ENCODE measurements around the gene PDE6H.

PDE6H gene

DNA sequence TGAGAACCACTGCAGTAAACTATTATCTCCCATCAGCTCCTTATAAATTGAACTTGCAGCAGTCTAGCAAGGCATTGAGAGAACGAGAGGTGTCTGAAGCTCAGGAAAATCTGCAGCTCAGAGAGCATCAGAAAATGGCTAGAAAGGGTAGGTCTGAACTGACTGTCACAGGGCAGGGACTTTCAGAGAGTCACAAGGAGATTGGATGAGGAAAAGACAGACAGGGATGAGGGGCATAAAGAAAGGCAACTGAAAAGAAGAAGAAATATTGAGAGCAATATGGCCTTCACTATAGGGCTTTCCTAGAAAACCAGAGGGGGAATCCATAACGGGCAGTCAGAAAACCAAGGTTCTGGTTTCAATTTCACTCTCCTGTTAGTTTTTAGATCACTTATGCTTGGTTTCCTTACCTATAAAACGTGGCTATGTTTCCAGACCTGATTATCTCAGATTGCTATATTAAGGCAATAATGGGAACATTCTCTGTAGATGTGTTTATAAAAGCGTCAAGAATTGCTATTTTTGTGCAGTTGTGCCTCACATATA is 40.9 kb downstream of the PDE6H start:
- H3K27me3 ChIP-seq (replicated peaks; ENCODE audit: control insufficient read depth, insufficient read depth, low read length): no peaks in the 10 kb centered on the region
- TF ChIP-seq, protein P1, sequence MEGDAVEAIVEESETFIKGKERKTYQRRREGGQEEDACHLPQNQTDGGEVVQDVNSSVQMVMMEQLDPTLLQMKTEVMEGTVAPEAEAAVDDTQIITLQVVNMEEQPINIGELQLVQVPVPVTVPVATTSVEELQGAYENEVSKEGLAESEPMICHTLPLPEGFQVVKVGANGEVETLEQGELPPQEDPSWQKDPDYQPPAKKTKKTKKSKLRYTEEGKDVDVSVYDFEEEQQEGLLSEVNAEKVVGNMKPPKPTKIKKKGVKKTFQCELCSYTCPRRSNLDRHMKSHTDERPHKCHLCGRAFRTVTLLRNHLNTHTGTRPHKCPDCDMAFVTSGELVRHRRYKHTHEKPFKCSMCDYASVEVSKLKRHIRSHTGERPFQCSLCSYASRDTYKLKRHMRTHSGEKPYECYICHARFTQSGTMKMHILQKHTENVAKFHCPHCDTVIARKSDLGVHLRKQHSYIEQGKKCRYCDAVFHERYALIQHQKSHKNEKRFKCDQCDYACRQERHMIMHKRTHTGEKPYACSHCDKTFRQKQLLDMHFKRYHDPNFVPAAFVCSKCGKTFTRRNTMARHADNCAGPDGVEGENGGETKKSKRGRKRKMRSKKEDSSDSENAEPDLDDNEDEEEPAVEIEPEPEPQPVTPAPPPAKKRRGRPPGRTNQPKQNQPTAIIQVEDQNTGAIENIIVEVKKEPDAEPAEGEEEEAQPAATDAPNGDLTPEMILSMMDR (IDR thresholded peaks at IDR 0.05; ENCODE audit: insufficient read depth, low read length, poor library complexity, severe bottlenecking): no peak
- no peak overlapping the region for H3K4me3 ChIP-seq (replicated peaks; ENCODE audit: low read depth, low read length)
- no peak for DNase-seq (ENCODE audit: extremely low read depth, insufficient read length)
- H3K36me3 ChIP-seq (ENCODE audit: control insufficient read depth, insufficient read depth, low read length): no peaks in the 10 kb centered on the region

DNA sequence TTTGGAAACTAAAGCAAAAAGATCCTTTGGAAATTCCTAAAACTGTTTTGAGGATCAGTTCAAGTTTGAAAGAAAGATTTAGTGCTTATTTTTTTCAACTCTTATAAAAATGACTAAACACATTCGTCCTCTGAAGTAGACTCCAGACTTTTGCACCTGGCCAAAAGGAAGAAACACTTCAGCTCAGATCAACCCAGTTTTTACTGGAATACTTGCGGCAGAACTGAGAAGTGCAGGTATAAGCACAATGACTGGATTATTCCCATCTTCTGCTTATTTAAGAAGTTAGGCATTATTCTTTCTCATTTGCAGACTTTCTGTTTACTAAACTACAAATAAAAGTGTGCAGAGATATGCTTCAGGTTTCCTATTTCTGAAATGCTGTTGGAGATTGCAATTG is 41.9 kb downstream of the PDE6H start:
- Histone ChIP-seq H3K27me3 (replicated peaks; ENCODE audit: control insufficient read depth, insufficient read depth, low read length) (no peaks in the 10 kb centered on the region), H3K36me3 (ENCODE audit: control insufficient read depth, insufficient read depth, low read length) (no peaks in the 10 kb centered on the region), H3K4me3 (replicated peaks; ENCODE audit: low read depth, low read length) (no peak overlapping the region)
- no peak for DNase-seq (ENCODE audit: extremely low read depth, insufficient read length)
- TF ChIP-seq, protein P1 (IDR thresholded peaks at IDR 0.05; ENCODE audit: insufficient read depth, low read length, poor library complexity, severe bottlenecking): no peak

DNA sequence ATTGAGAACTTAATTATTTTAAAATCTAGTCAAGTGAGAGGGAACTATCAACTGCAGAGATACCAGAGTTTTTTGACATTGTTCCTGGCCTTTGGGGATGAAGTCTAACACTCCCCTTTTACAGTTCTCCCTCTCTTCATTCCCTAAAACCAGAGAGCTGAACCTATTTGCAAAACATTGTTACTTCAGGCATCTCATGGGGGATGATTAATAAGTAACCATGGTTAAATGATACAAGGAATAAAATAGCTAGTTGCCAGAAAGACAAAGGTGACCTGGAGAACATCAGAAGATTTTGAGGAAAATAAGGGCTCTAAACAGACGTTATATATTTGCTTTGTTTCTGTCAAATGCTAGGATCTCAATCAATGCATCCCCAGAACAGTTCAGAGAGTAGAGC is 42.3 kb downstream of the PDE6H start:
- Histone ChIP-seq H3K27me3 (replicated peaks; ENCODE audit: control insufficient read depth, insufficient read depth, low read length) (no peaks in the 10 kb centered on the region), H3K4me3 (replicated peaks; ENCODE audit: low read depth, low read length) (no peak overlapping the region), H3K36me3 (ENCODE audit: control insufficient read depth, insufficient read depth, low read length) (no peaks in the 10 kb centered on the region)
- TF ChIP-seq, protein P1 (IDR thresholded peaks at IDR 0.05; ENCODE audit: insufficient read depth, low read length, poor library complexity, severe bottlenecking): no peak
- DNase-seq (ENCODE audit: extremely low read depth, insufficient read length): no peak

DNA sequence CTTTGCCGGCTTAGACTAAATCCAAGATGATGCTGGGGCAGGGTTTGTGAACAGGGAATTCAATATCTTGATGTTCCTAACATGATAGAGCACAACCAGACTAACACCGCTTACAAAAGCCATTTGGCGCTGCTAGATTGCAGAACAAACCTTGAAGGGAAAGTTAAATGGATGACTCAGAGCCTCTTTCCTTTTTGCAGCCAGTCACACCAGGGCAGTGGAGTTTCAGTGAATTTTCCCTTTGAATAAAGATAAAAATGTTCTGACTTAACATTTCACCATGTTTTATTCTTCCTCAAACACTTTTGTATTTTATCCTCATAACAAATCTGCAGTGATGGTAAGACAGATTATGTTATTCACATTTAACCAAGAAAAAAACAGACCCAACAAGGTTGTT is 47.3 kb downstream of the PDE6H start:
- Histone ChIP-seq H3K27me3 (replicated peaks; ENCODE audit: control insufficient read depth, insufficient read depth, low read length) (no peaks in the 10 kb centered on the region), H3K4me3 (replicated peaks; ENCODE audit: low read depth, low read length) (no peak overlapping the region), H3K36me3 (ENCODE audit: control insufficient read depth, insufficient read depth, low read length) (no peaks in the 10 kb centered on the region)
- no peak for DNase-seq (ENCODE audit: extremely low read depth, insufficient read length)
- TF ChIP-seq, protein P1 (IDR thresholded peaks at IDR 0.05; ENCODE audit: insufficient read depth, low read length, poor library complexity, severe bottlenecking): no peak

All from GM06990 (cell line).